HCT116 (cell line): Measurements from ENCODE around the gene VEGFD. TPM values are rescaled to one million over a fixed set of nuclear protein-coding genes. Genes with fewer than 3 reads are reported as not detected.

ENCODE experiments used
- ATAC-seq: fragments of 200-7000 bp; cut with Tn5 transposase; 2 replicates; pipeline ENCODE4 v1.9.1; 2020; ENCODE audit warnings: mild to moderate bottlenecking, moderate library complexity
- BruUV-seq: library from RNA; stranded (reverse); fragments of 400-500 nt; replicated peaks from 2 replicates; lab custom pipeline; 2021; lab: Mats Ljungman, UMichigan
- CTCF ChIA-PET: fragments of 300-600 bp; sonication (Branson Sonifier 250); formaldehyde crosslinking; loops from one replicate; lab custom pipeline; 2021; ENCODE audit warnings: antibody characterized with exemption; lab: Charles Lee
- POLR2A ChIA-PET: fragments of 300-600, 350-600 bp; sonication (Branson Sonifier 250); formaldehyde crosslinking; loops from one replicate; lab custom pipeline; 2021; ENCODE audit warnings: antibody characterized with exemption; lab: Charles Lee
- RAD21 ChIA-PET, 2 experiments: fragments of 300-600 bp; sonication (Branson Sonifier 250); formaldehyde crosslinking; loops; one replicate each; lab custom pipeline; 2023; ENCODE audit warnings: low total read pairs in 2 of 2; ENCODE audit not compliant: uncharacterized antibody in 2 of 2, unreplicated experiment in 2 of 2, low non-redundant PET in 1 of 2; lab: Charles Lee
- DNase-seq: peaks from one replicate; pipeline ENCODE4 v3.0.0-alpha.2; 2010; ENCODE audit warnings: low read depth, low spot score
- H2AFZ ChIP-seq: fragments of 200-600 bp; shearing (Covaris generic), sonication (generic); 2 replicates; pipeline ENCODE4 v1.6.1; 2017; ENCODE audit warnings: low read depth, mixed run types, mixed read lengths, antibody characterized with exemption, low read length; ENCODE audit not compliant: poor library complexity, severe bottlenecking
- H3K27ac ChIP-seq: 2 replicates; pipeline ENCODE4 v1.5.1; 2012; ENCODE audit warnings: low read depth, low read length
- H3K27me3 ChIP-seq: fragments of 200-600 bp; sonication (generic); 2 replicates; pipeline ENCODE4 v1.6.1; 2016; ENCODE audit warnings: mixed run types, low read length, mixed read lengths; ENCODE audit not compliant: insufficient read depth
- H3K36me3 ChIP-seq, 2 experiments: fragments of 200-500 bp in 1 of 2; fragments of 200-600 bp in 1 of 2; sonication (Bioruptor generic) in 1 of 2; sonication (generic) in 1 of 2; 2 replicates each; pipeline versions ENCODE4 v1.5.1 to v1.6.1; 2014 to 2016; ENCODE audit warnings: low read length in 2 of 2, inconsistent platforms in 1 of 2, mixed read lengths in 1 of 2, mixed run types in 1 of 2; ENCODE audit not compliant: insufficient read depth in 2 of 2, control insufficient read depth in 1 of 2
- H3K4me1 ChIP-seq, 2 experiments: fragments of 200-600 bp in 1 of 2; sonication (generic) in 1 of 2; 2 replicates each; pipeline versions ENCODE4 v1.5.1 to v1.6.1; 2012 to 2017; ENCODE audit warnings: low read length in 2 of 2, inconsistent platforms in 1 of 2, mild to moderate bottlenecking in 1 of 2, mixed read lengths in 1 of 2, mixed run types in 1 of 2, moderate library complexity in 1 of 2; ENCODE audit not compliant: insufficient read depth in 2 of 2, control insufficient read depth in 1 of 2
- H3K4me2 ChIP-seq: fragments of 200-600 bp; sonication (generic); 2 replicates; pipeline ENCODE4 v1.6.1; 2017; ENCODE audit warnings: mixed run types, low read length, mixed read lengths
- H3K4me3 ChIP-seq, 2 experiments: fragments of 200-600 bp in 1 of 2; sonication (generic) in 1 of 2; replicated peaks in 1 of 2; 2 replicates each; pipeline ENCODE4 v1.5.1; 2011 to 2016; ENCODE audit warnings: low read length in 2 of 2, control low read depth in 1 of 2, low read depth in 1 of 2, mild to moderate bottlenecking in 1 of 2, mixed read lengths in 1 of 2, mixed run types in 1 of 2
- H3K79me2 ChIP-seq: fragments of 200-600 bp; sonication (generic); 2 replicates; pipeline ENCODE4 v1.6.1; 2017; ENCODE audit warnings: mild to moderate bottlenecking, mixed run types, low read length, moderate library complexity, mixed read lengths; ENCODE audit not compliant: insufficient read depth
- H3K9ac ChIP-seq: fragments of 200-600 bp; sonication (generic); 2 replicates; pipeline ENCODE4 v1.6.1; 2016; ENCODE audit warnings: low read length, mixed read lengths
- H3K9me2 ChIP-seq: fragments of 200-600 bp; sonication (generic), shearing (Covaris generic); 2 replicates; pipeline ENCODE4 v1.6.1; 2017; ENCODE audit warnings: mixed run types, mild to moderate bottlenecking, moderate library complexity; ENCODE audit not compliant: insufficient read depth
- H3K9me3 ChIP-seq, 2 experiments: fragments of 200-500 bp in 1 of 2; fragments of 200-600 bp in 1 of 2; sonication (Bioruptor generic) in 1 of 2; sonication (generic) in 1 of 2; 2 replicates each; pipeline ENCODE4 v1.6.1; 2014 to 2017; ENCODE audit warnings: low read length in 2 of 2, mixed read lengths in 2 of 2, inconsistent platforms in 1 of 2, low read depth in 1 of 2, mild to moderate bottlenecking in 1 of 2, mixed run types in 1 of 2, moderate library complexity in 1 of 2; ENCODE audit not compliant: control insufficient read depth in 1 of 2, insufficient read depth in 1 of 2
- H4K20me1 ChIP-seq: fragments of 200-600 bp; sonication (generic), shearing (Covaris generic); 2 replicates; pipeline ENCODE4 v1.6.1; 2017; ENCODE audit warnings: mixed run types, mild to moderate bottlenecking, moderate library complexity; ENCODE audit not compliant: insufficient read depth
- CBX3 ChIP-seq: IDR thresholded peaks from 2 replicates; pipeline ENCODE4 v1.6.1; 2012; ENCODE audit warnings: low read depth
- EGR1 ChIP-seq: IDR thresholded peaks from 2 replicates; pipeline ENCODE4 v1.6.1; 2012; ENCODE audit warnings: low read depth
- ELF1 ChIP-seq: IDR thresholded peaks from 2 replicates; pipeline ENCODE4 v1.6.1; 2012; ENCODE audit warnings: low read depth, borderline replicate concordance
- EZH2 ChIP-seq: fragments of 200-600 bp; sonication (generic); IDR thresholded peaks from 2 replicates; pipeline ENCODE4 v1.6.1; 2017; ENCODE audit warnings: antibody characterized with exemption, mixed run types
- EZH2phosphoT487 ChIP-seq: fragments of 200-600 bp; IDR thresholded peaks from 2 replicates; pipeline ENCODE4 v1.6.1; 2018; ENCODE audit warnings: antibody characterized with exemption, borderline replicate concordance
- FOSL1 ChIP-seq: IDR thresholded peaks from 2 replicates; pipeline ENCODE4 v1.6.1; 2012; ENCODE audit warnings: low read depth
- JUND ChIP-seq: IDR thresholded peaks from 2 replicates; pipeline ENCODE4 v1.6.1; 2012
- MAX ChIP-seq: IDR thresholded peaks from 2 replicates; pipeline ENCODE4 v1.6.1; 2012
- POLR2A ChIP-seq: IDR thresholded peaks from 2 replicates; pipeline ENCODE4 v1.7.0; 2011; ENCODE audit warnings: borderline replicate concordance; ENCODE audit not compliant: insufficient read depth, insufficient read length; ENCODE audit errors: extremely low read depth
- RAD21 ChIP-seq: IDR thresholded peaks from 2 replicates; pipeline ENCODE4 v1.6.1; 2012; ENCODE audit warnings: low read depth, mild to moderate bottlenecking
- SIN3A ChIP-seq: IDR thresholded peaks from 2 replicates; pipeline ENCODE4 v1.6.1; 2012; ENCODE audit warnings: low read depth
- SP1 ChIP-seq: IDR thresholded peaks from 2 replicates; pipeline ENCODE4 v1.6.1; 2012; ENCODE audit warnings: low read depth
- SRF ChIP-seq: IDR thresholded peaks from 2 replicates; pipeline ENCODE4 v1.6.1; 2012; ENCODE audit warnings: low read depth
- TCF7L2 ChIP-seq: IDR thresholded peaks from 2 replicates; pipeline ENCODE4 v1.7.0; 2011; ENCODE audit warnings: borderline replicate concordance, inconsistent platforms; ENCODE audit not compliant: insufficient read depth, insufficient read length; ENCODE audit errors: extremely low read depth
- YY1 ChIP-seq: IDR thresholded peaks from 2 replicates; pipeline ENCODE4 v1.6.1; 2011; ENCODE audit warnings: low read length, low read depth, moderate library complexity, mild to moderate bottlenecking; ENCODE audit not compliant: insufficient replicate concordance; ENCODE audit errors: extremely low read depth
- intact Hi-C: fragments of 100-400 bp; cut with micrococcal nuclease; formaldehyde crosslinking; loops from 2 replicates; pipeline ENCODE4 v1.10.0; 2022
- total RNA-seq: library from RNA; stranded (reverse); gene quantifications from one replicate; pipeline ENCODE4 v1.2.1, GENCODE V29; 2021; ENCODE audit not compliant: unreplicated experiment
- TF ChIP-seq, protein P1 (sequence below), 3 experiments: fragments of 200-600 bp in 1 of 3; sonication (generic) in 1 of 3; IDR thresholded peaks in 2 of 3; conservative IDR thresholded peaks in 1 of 3; 2 replicates each; pipeline ENCODE4 v1.5.1; 2012 to 2017; ENCODE audit warnings: low read depth in 2 of 3, low read length in 2 of 3, antibody characterized with exemption in 1 of 3, borderline replicate concordance in 1 of 3, control low read depth in 1 of 3, mild to moderate bottlenecking in 1 of 3, mixed read lengths in 1 of 3, mixed run types in 1 of 3, moderate library complexity in 1 of 3; ENCODE audit not compliant: insufficient read depth in 1 of 3

VEGFD gene
- total RNA-seq, 1 experiment from 2014 or later: 0.37 TPM

- ATAC-seq (no peak), DNase-seq (no peak)
- intact Hi-C loops: no loop called here
- Histone ChIP-seq H3K4me1 (no peaks in the 10 kb centered on the region), H3K9me3 (no peaks in the 10 kb centered on the region), H3K27ac (no peak overlapping the region), H3K36me3 (no peaks in the 10 kb centered on the region), H3K4me2 (no peak overlapping the region), H2AFZ (no peak overlapping the region), H3K27me3 (no peaks in the 10 kb centered on the region)
- POLR2A ChIA-PET: no interaction called here
- no TSS peak for BruUV-seq
- TF ChIP-seq, protein P1, sequence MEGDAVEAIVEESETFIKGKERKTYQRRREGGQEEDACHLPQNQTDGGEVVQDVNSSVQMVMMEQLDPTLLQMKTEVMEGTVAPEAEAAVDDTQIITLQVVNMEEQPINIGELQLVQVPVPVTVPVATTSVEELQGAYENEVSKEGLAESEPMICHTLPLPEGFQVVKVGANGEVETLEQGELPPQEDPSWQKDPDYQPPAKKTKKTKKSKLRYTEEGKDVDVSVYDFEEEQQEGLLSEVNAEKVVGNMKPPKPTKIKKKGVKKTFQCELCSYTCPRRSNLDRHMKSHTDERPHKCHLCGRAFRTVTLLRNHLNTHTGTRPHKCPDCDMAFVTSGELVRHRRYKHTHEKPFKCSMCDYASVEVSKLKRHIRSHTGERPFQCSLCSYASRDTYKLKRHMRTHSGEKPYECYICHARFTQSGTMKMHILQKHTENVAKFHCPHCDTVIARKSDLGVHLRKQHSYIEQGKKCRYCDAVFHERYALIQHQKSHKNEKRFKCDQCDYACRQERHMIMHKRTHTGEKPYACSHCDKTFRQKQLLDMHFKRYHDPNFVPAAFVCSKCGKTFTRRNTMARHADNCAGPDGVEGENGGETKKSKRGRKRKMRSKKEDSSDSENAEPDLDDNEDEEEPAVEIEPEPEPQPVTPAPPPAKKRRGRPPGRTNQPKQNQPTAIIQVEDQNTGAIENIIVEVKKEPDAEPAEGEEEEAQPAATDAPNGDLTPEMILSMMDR (IDR thresholded peaks at IDR 0.05 in 2 of 3, conservative IDR thresholded peaks at IDR 0.05 in 1 of 3; ENCODE audit: borderline replicate concordance in 1 of 3, insufficient read depth in 1 of 3, low read depth in 2 of 3, low read length in 2 of 3): no peak
- TF ChIP-seq MAX: no peak
- TF ChIP-seq JUND: no peak
- no peak for TF ChIP-seq TCF7L2
- no peak for TF ChIP-seq EZH2
- TF ChIP-seq YY1: no peak
- no peak for TF ChIP-seq POLR2A
- no peak for TF ChIP-seq ELF1
- TF ChIP-seq SP1: no peak
- no peak for TF ChIP-seq EGR1
- TF ChIP-seq EZH2phosphoT487: no peak
- no peak for TF ChIP-seq CBX3
- no peak for TF ChIP-seq SRF
- TF ChIP-seq RAD21: no peak
- TF ChIP-seq FOSL1: no peak
- TF ChIP-seq SIN3A: no peak
- TF ChIP-seq, all 23 proteins: peak for 0
- Histone ChIP-seq H4K20me1 (no peaks in the 10 kb centered on the region), H3K79me2 (no peaks in the 10 kb centered on the region), H3K9ac (no peak overlapping the region), H3K9me2 (no peaks in the 10 kb centered on the region), H3K4me3 (no peak overlapping the region)
- ChIA-PET CTCF (no interaction called here), RAD21 (no interaction called here)
These were observed 25.7 kb downstream of the VEGFD start for GRCh38 chrX:15358533-15358932.
